Suprapubic skin (tissue), 4 donors: ENCODE results near the gene COPS7A. TPM values are rescaled to one million over a fixed set of nuclear protein-coding genes. Genes with fewer than 3 reads are reported as not detected.

Experiments
- DNase-seq, 2 donors: peaks; one replicate each; pipeline ENCODE4 v3.0.0-alpha.2; 2019; ENCODE audit warnings: low spot score in 2 of 2
- H3K27ac ChIP-seq: fragments of 200-600 bp; sonication (generic); one replicate; pipeline ENCODE4 v1.5.1; 2019
- H3K27me3 ChIP-seq: fragments of 200-600 bp; sonication (generic); one replicate; pipeline ENCODE4 v1.5.1; 2019
- H3K36me3 ChIP-seq: fragments of 200-600 bp; sonication (generic); one replicate; pipeline ENCODE4 v1.5.1; 2019
- H3K4me1 ChIP-seq: fragments of 200-600 bp; sonication (generic); one replicate; pipeline ENCODE4 v1.5.1; 2019
- H3K4me3 ChIP-seq: fragments of 200-600 bp; sonication (generic); one replicate; pipeline ENCODE4 v1.5.1; 2019; ENCODE audit warnings: mild to moderate bottlenecking
- H3K9me3 ChIP-seq: fragments of 200-600 bp; sonication (generic); one replicate; pipeline ENCODE4 v1.5.1; 2019
- EP300 ChIP-seq: sonication (generic); formaldehyde crosslinking; IDR thresholded peaks from one replicate; pipeline ENCODE4 v1.6.1; 2017; ENCODE audit warnings: antibody characterized with exemption
- POLR2A ChIP-seq, 2 donors: fragments of 450-650 bp; IDR thresholded peaks; one replicate each; pipeline ENCODE4 v1.6.1; 2017; ENCODE audit warnings: antibody characterized with exemption in 2 of 2, mild to moderate bottlenecking in 2 of 2, moderate library complexity in 2 of 2
- POLR2AphosphoS5 ChIP-seq, 3 donors: sonication (generic); formaldehyde crosslinking; IDR thresholded peaks; one replicate each; pipeline ENCODE4 v1.6.1; 2017; ENCODE audit warnings: antibody characterized with exemption in 3 of 3
- WGBS: methylation state at CpG from one replicate; pipeline ENCODE4 v1.1.5; 2018; 5-methylcytosine and 5-hydroxymethylcytosine counted together
- total RNA-seq, 4 donors: library from RNA; depleted of rRNA; stranded (reverse); fragments of >200 nt; gene quantifications; one replicate each; pipeline ENCODE4 v1.1.0, GENCODE V29; 2016
- TF ChIP-seq, protein P1 (sequence below), 2 donors: fragments of 200-600 bp in 1 of 2; fragments of 450-650 bp in 1 of 2; sonication (generic) in 1 of 2; IDR thresholded peaks; one replicate each; pipeline ENCODE4 v1.5.1; 2016 to 2019; ENCODE audit warnings: antibody characterized with exemption in 2 of 2, mild to moderate bottlenecking in 1 of 2, moderate library complexity in 1 of 2

COPS7A gene
- total RNA-seq, 4 donors from 2014 or later, result 50.2 to 70.7 (median 66.6) TPM

DNA sequence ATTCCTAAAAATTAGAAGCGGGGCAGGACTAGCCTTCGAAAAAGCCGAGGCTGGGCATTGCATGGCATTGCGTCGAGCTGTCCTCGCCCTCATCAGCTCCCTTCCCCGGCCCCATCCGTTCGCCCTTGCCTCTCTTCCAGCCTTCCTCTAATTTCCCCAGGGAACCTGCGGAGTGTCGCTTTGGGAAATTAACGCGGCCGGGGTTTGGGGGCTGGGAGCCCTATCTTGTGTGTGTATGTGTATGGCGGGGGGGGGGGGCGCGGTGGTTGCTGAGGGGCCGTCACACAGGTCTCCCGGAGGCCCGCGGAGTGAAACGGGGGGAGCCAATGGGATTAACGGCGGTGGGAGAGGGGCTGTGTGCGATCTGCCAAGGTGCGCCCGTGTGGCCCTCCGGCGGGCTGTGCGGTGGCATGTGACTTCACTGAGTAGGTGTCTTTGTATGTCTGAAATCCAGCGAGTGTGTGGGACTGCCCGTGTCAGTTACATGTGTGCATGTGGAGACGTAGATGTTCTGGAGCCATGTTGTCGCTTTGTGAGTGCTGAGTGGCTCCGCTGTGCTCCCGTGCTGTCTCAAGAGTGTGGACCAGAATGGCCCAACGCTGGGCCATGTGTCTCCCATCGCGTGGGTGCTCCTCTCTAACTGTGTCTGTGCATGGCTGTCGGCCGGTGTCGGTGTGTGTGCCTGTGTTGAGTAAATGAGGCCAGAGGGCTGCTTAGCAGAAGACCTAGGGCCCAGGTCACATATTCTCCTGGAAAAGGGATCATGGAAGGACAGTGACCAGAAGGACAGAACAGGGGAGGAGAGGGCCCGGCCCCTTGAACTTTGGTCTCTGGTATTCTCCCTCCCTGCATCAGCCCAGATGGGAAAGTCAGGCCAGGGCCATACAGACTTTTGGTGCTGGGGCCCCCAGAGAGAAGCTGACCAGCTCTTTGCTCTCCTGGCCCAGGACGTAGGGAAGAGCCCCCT is 43.8 kb downstream of the COPS7A start:
- 17% methylated on average over 25 of the region's 44 CpGs for WGBS
- Histone ChIP-seq H3K27ac (peak overlapping the region; percentile 95), H3K4me3 (peak overlapping the region; percentile 79), H3K27me3 (no peaks in the 10 kb centered on the region), H3K4me1 (peaks cover 75% of the 10 kb centered on the region), H3K9me3 (no peaks in the 10 kb centered on the region), H3K36me3 (peaks cover 19% of the 10 kb centered on the region)
- TF ChIP-seq EP300, result no peak
- TF ChIP-seq, protein P1, sequence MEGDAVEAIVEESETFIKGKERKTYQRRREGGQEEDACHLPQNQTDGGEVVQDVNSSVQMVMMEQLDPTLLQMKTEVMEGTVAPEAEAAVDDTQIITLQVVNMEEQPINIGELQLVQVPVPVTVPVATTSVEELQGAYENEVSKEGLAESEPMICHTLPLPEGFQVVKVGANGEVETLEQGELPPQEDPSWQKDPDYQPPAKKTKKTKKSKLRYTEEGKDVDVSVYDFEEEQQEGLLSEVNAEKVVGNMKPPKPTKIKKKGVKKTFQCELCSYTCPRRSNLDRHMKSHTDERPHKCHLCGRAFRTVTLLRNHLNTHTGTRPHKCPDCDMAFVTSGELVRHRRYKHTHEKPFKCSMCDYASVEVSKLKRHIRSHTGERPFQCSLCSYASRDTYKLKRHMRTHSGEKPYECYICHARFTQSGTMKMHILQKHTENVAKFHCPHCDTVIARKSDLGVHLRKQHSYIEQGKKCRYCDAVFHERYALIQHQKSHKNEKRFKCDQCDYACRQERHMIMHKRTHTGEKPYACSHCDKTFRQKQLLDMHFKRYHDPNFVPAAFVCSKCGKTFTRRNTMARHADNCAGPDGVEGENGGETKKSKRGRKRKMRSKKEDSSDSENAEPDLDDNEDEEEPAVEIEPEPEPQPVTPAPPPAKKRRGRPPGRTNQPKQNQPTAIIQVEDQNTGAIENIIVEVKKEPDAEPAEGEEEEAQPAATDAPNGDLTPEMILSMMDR (IDR thresholded peaks at IDR 0.05), result no peak
- no peak for TF ChIP-seq POLR2A (IDR thresholded peaks at IDR 0.05)
- no peak for TF ChIP-seq POLR2AphosphoS5 (IDR thresholded peaks at IDR 0.05)
- no peak for DNase-seq

GRCh38 chr12:6768437-6768914 is 44.6 kb downstream of the COPS7A start:
- Histone ChIP-seq H3K36me3 (peaks cover 19% of the 10 kb centered on the region), H3K9me3 (no peaks in the 10 kb centered on the region), H3K4me3 (peak overlapping the region; percentile 79), H3K27ac (no peak overlapping the region), H3K27me3 (no peaks in the 10 kb centered on the region), H3K4me1 (peaks cover 77% of the 10 kb centered on the region)
- DNase-seq, result no peak
- 22% methylated on average over 3 of the region's 6 CpGs for WGBS
- TF ChIP-seq, protein P1 (IDR thresholded peaks at IDR 0.05), result no peak
- TF ChIP-seq EP300 (no peak), POLR2A (IDR thresholded peaks at IDR 0.05) (no peak), POLR2AphosphoS5 (IDR thresholded peaks at IDR 0.05) (no peak)

GRCh38 chr12:6768990-6769389 is 45.1 kb downstream of the COPS7A start:
- 49% methylated on average over 6 of the region's 6 CpGs for WGBS
- Histone ChIP-seq H3K4me3 (peak overlapping the region; percentile 79), H3K4me1 (peaks cover 77% of the 10 kb centered on the region)

GRCh38 chr12:6769666-6770065 is 45.8 kb downstream of the COPS7A start:
- H3K9me3 ChIP-seq, result no peaks in the 10 kb centered on the region
- DNase-seq, result no peak
- no peaks in the 10 kb centered on the region for H3K27me3 ChIP-seq
- peaks cover 19% of the 10 kb centered on the region for H3K36me3 ChIP-seq
- no peak overlapping the region for H3K27ac ChIP-seq
- TF ChIP-seq POLR2A (IDR thresholded peaks at IDR 0.05) (no peak), POLR2AphosphoS5 (IDR thresholded peaks at IDR 0.05) (no peak), EP300 (no peak)
- TF ChIP-seq, protein P1 (IDR thresholded peaks at IDR 0.05), result no peak
- 47% methylated on average over 4 of the region's 4 CpGs for WGBS
- peaks cover 71% of the 10 kb centered on the region for H3K4me1 ChIP-seq
- H3K4me3 ChIP-seq, result no peak overlapping the region

More at GRCh38 chr12:6768990-6769389, 45.1 kb downstream of the COPS7A start:
- no peaks in the 10 kb centered on the region for H3K27me3 ChIP-seq
- peaks cover 19% of the 10 kb centered on the region for H3K36me3 ChIP-seq
- DNase-seq, result no peak
- no peaks in the 10 kb centered on the region for H3K9me3 ChIP-seq
- TF ChIP-seq POLR2AphosphoS5 (IDR thresholded peaks at IDR 0.05) (no peak), POLR2A (IDR thresholded peaks at IDR 0.05) (no peak), EP300 (no peak)
- TF ChIP-seq, protein P1 (IDR thresholded peaks at IDR 0.05), result no peak
- H3K27ac ChIP-seq, result no peak overlapping the region

DNA sequence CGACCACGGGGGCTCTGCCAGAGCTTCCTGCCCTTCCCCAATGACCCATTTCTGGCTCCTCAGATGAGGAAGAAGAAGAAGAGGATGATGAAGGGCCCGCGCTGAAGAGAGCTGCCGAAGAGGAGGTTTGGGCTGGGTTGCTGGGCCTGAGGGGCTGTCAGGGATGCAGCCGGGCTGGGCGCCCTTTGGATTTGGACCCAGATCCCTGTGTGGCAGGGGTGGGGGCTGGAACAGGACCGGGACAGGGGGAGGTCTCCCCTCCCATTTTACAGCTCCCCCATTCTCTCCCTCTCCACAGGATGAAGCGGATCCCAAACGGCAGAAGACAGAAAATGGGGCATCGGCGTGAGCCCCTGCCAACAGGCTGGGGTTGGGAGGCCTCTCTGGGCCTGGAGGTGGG is 46.2 kb downstream of the COPS7A start:
- Histone ChIP-seq H3K27me3 (no peaks in the 10 kb centered on the region), H3K27ac (no peak overlapping the region), H3K9me3 (no peaks in the 10 kb centered on the region), H3K4me3 (no peak overlapping the region), H3K4me1 (peaks cover 67% of the 10 kb centered on the region), H3K36me3 (peaks cover 19% of the 10 kb centered on the region)
- WGBS, result 78% methylated on average over 8 of the region's 12 CpGs
- TF ChIP-seq EP300 (no peak), POLR2AphosphoS5 (IDR thresholded peaks at IDR 0.05) (no peak), POLR2A (IDR thresholded peaks at IDR 0.05) (no peak)
- TF ChIP-seq, protein P1 (IDR thresholded peaks at IDR 0.05), result no peak
- no peak for DNase-seq
